DMS 273 (cell line): Measurements from ENCODE around the gene SLC24A3.

Experiments used
- DNase-seq: peaks from one replicate; lab custom pipeline; 2025; ENCODE audit not compliant: unreplicated experiment; lab: John Stamatoyannopoulos, UW

Gene SLC24A3

GRCh38 chr20:19212469-19212815 lies at the start of gene SLC24A3:
SLC24A3 (plus strand) TSS chr20:19212642.
- DNase-seq, result no peak

DNA sequence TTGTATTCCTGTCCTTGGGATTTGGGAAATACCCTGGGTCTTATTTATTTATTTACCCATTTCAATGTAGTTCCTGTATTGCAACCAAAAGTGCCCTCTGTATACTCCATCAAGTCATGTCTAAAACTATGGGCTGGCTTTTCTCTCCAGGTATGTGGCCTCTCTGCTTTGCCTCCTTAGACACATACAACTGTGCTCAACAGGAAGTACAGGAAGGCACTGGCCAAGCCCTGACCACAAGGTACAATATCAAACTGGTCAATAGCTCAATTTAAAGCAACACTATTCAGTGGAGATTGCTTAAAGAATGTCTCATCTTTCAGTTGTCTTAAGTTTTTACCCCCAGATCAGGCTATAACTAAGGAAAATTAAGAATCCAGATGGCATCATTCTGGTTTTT lies 42.3 kb upstream of the SLC24A3 start:
- no peak for DNase-seq

- no peak for DNase-seq
Observed at GRCh38 chr20:19172637-19173036, 39.8 kb upstream of the SLC24A3 start.

- DNase-seq, result no peak
Observed at GRCh38 chr20:19176470-19177052, 35.9 kb upstream of the SLC24A3 start.

- no peak for DNase-seq
Observed at GRCh38 chr20:19181552-19181951, 30.9 kb upstream of the SLC24A3 start.

DNA sequence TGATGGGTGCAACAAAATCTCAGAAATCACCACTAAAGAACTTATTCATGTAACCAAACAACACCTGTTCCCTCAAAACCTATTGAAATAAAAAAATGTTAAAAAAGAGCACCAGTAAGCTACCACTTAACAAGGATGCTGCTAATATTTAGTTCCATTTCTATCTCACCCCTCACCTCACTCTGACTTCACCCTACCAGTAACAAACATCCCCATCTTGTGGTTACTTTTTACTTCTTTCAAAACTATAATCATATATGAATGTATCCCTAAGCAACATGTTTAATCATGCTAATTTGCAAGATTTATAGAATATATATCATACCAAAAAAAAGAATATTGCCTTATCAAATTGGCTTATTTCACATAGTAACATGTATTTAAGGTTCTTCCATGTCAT lies 27.4 kb upstream of the SLC24A3 start:
- DNase-seq, result no peak

GRCh38 chr20:19193349-19193748 lies 19.1 kb upstream of the SLC24A3 start:
- DNase-seq, result no peak

DNA sequence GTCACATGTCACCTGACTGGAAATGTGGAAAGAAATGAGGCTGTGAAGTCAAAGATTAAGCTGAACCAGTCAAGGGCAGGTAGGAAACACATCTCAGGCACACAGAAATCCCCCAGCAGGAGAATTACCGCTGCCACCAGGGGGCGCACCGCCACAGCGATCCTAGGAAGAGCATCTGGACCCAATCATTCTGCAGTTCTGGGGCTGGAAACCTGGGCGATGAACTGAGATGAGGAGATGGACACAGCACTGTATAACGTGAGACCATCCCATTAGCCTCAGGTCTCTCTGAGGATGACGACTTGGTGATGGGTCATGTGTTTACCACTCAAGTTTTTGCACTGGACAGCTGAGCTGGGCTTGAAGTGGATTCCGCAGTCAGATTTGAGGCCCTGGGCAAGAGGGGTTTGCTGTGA lies 6.5 kb upstream of the SLC24A3 start:
- DNase-seq, result peak; percentile 78

DNA sequence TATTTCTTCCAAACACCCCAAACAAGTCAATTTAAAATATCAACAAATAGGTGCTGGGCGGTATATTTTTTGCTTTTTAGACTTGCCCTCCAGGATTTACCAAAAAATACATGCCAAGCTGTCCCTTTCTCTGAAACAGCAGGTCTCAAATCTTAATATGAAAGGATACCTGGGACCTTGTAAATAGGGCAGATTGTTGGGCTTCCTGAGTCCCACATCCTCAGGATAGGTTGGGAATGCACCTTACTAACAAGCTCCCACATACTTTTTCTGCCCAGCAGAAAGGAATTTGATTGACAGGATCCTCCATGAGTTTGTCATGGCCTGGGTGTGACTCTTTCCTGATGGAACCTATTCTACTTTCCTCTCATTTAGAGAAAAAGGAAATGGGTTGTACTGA lies 4.9 kb upstream of the SLC24A3 start:
- DNase-seq, result no peak

- no peak for DNase-seq
Observed at GRCh38 chr20:19210391-19211155, 1.9 kb upstream of the SLC24A3 start.

DNA sequence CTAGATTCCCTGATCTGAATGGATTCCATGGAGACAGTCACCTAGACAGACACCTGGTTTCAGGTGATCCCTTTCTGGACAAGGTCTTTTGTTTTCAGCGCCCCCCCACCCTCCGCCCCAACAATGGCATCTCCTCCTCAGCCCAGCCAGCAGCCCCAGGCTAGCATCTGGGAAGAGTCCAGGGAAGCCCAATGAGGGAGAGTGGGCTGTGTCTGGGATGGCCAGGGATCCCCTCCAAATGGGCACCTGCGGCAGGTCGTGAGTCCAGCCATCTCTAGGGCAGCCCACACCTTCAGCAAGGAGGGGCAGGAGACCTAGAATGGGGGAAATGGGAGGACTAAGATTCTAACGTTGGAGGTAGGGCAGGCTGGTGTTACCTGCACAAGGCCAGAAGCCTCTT lies 1.2 kb upstream of the SLC24A3 start:
- DNase-seq, result no peak

DNA sequence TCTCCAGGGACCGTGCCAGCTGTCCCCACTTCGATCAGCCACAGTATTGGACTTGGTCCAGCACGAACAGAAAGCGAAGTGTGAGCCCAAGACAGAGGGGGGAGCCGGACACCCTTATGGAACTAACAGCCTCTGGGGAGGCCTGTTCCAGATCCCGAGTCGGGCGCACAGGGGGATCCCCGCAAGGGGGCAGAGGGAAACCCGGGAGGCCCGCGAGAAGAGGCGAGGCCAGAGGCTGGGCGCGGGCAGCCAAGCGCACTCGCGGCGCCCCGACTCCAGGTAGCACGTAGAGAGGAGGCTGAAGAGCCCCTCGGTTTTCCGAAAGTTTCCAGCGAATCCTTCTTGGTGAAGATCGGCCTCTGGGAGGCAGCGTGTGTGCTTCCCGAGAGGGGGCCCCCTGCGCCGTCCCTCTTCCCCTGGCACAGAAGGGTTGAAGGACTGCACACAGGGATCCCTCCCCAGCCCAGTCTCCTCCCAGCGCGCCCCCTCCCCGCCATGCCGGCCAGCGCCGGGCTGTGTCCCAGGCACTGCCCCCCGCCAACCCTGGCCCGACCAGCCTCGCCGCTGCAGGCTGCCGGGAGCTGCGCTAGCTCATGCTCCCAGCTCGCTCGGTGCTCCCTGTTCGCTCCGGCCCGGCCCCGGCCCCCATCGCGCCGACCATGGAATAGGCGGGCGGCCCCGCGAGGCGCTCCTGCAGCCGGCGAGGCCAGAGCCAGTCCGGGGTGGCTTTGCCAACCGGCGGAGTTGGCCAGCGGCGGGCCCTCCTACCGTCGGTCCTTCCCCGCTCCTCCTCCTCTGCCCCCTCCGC lies 577 bp upstream of the SLC24A3 start:
- DNase-seq, result peak; percentile 70

GRCh38 chr20:19212821-19213502 lies 520 bp downstream of the SLC24A3 start:
- peak; percentile 79 for DNase-seq

DNA sequence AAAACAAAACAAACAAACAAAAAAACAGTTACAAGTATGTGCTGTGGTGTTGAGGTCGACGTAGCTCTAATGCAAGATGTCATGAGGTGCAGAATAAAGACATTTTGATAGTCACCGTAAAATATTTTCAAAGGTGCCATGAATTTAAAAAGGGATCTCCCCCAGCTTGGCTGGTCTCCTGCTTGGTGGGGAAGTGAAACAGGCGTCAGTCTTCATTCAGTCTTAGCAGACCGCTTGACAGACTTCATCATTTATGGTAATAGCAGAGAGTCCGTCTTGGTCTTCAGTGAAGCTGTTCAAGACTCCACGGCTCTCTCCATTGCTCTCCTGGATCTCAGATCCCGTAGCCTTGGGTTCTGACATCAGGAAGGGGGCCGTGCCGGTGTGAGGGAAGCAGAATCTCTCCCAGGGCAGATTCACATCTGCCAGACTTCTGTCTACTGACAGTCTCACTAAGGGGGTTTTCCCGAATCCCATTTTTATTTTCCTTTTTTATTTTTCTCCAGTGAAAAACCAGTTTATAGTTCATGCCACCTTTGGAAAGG lies 1.6 kb downstream of the SLC24A3 start:
- DNase-seq, result no peak

GRCh38 chr20:19218411-19218810 lies 6.0 kb downstream of the SLC24A3 start:
- DNase-seq, result no peak

DNA sequence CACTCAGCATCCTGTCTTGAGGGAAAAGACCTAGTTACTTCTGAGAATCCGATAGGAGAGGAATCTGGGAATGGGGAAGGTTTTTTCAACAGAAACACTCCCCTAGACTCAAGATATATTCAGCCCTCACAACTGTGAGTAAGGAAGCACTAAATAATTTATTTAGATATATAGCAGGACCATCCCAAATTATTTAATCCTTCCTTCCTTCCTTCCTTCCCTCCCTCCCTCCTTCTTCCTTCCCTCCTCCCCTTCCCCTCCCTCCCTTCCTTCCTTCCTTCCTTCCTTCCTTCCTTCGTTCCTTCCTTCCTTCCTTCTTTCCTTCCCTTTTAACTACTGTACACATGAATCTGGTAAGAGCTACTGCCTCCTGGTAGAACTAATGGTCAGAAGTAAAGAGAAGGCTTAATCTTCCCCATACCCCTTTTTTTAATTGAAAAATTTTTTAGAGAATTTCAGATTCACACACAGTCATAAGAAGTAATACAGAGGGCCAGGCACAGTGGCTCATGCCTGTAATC lies 10.1 kb downstream of the SLC24A3 start:
- DNase-seq, result no peak

GRCh38 chr20:19223640-19224039 lies 11.2 kb downstream of the SLC24A3 start:
- DNase-seq, result no peak

- no peak for DNase-seq
Observed at GRCh38 chr20:19231359-19232035, 19.1 kb downstream of the SLC24A3 start.

DNA sequence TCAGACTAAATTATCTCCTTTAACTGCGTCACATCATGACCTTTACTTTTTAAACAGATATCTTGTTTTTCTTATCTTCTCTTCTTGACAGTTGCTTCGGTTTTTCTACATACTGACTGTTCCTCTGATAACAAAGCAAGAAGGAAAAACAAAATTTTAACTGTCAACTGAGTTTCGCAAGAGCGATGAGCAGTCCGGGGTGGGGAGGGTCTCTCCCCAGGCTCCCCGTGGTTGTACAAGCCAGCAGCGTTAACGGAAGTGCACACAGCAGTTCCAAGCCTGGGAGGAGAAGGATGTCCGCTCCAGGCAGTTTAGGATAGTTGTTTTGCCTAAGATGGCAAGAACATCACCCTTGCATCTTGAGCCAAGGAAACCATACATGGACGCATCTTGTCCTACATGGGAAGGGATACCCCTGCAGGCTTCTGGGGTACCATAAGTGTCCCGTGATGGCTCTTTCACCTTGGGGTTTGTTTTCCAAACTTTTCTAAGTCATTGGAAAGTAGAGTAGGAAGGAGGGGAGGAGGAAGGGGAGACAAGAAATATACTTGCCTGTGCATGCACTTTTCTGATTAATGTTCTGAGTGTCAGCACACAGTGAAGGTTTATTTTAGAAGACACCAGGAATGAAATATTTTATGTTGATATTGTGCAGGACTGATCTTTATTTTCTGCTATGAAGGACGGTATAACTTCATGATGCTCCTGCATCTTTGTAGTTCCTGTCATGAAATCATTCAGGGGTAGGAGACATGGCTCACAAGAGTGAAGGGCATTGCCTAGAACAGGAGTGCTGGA lies 20.8 kb downstream of the SLC24A3 start:
- DNase-seq, result no peak
